ENCODE measurements around the gene FAM163B. TPM values are rescaled to one million over a fixed set of nuclear protein-coding genes. Genes with fewer than 3 reads are reported as not detected.
A peak's percentile ranks its signal among the peaks of the same experiment; 100 is the strongest.

Gene FAM163B
- total and polyA plus RNA-seq, 2 donors from 2014 or later, result 0.54 TPM; not detected in 1

- FAIRE-seq (no peak), DNase-seq (no peak)
- Histone ChIP-seq H3K9ac (ENCODE audit: low read length in 3 of 3) (no peak overlapping the region), H3K36me3 (ENCODE audit: control insufficient read depth in 2 of 3, insufficient read depth in 3 of 3, low read length in 3 of 3) (no peaks in the 10 kb centered on the region), H3K27ac (ENCODE audit: low read depth in 2 of 2, low read length in 2 of 2) (no peak overlapping the region), H3K9me3 (ENCODE audit: control insufficient read depth in 2 of 3, insufficient read depth in 1 of 3, low read length in 3 of 3) (no peaks in the 10 kb centered on the region), H3K27me3 (ENCODE audit: control insufficient read depth, insufficient read depth, low read length) (no peaks in the 10 kb centered on the region), H3K4me3 (ENCODE audit: low read length in 3 of 3) (no peak overlapping the region), H3K4me1 (ENCODE audit: control insufficient read depth in 2 of 3, insufficient read depth in 2 of 3, low read depth in 1 of 3, low read length in 3 of 3) (peaks cover 5 to 49% (median 29%) of the 10 kb centered on the region in 3 donors)
- no peak for TF ChIP-seq CTCF (IDR thresholded peaks at IDR 0.05; ENCODE audit: borderline replicate concordance, extremely low read depth, insufficient read depth)
- intact Hi-C loops (cut with DNase I), result no loop called here
Observed at GRCh38 chr9:133529457-133529856, 79.7 kb downstream of the FAM163B start.

DNA sequence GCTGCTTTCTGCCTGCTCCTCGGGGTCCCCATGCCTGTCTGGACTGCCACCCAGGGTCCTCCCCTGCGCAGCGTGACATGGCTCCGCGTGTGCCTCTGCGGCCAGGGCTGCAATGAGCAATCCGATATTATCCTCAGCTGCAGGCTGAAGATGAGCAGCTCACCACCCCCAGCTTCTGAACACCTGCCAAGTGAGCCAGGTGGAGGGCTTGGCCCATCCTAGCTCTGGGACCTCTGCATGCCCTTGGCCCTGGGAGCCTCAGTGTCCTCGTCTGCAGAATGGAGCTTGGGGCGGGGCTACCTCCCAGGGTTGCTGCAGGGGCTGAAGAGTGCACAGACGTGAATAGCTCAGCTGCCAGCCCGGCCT is 80.3 kb downstream of the FAM163B start:
- Histone ChIP-seq H3K36me3 (ENCODE audit: control insufficient read depth in 2 of 3, insufficient read depth in 3 of 3, low read length in 3 of 3) (no peaks in the 10 kb centered on the region), H3K27ac (ENCODE audit: low read depth in 2 of 2, low read length in 2 of 2) (no peak overlapping the region), H3K4me3 (ENCODE audit: low read length in 3 of 3) (no peak overlapping the region), H3K4me1 (ENCODE audit: control insufficient read depth in 2 of 3, insufficient read depth in 2 of 3, low read depth in 1 of 3, low read length in 3 of 3) (peaks cover 5 to 45% (median 25%) of the 10 kb centered on the region in 3 donors), H3K9ac (ENCODE audit: low read length in 3 of 3) (no peak overlapping the region), H3K9me3 (ENCODE audit: control insufficient read depth in 2 of 3, insufficient read depth in 1 of 3, low read length in 3 of 3) (no peaks in the 10 kb centered on the region), H3K27me3 (ENCODE audit: control insufficient read depth, insufficient read depth, low read length) (no peaks in the 10 kb centered on the region)
- no peak for TF ChIP-seq CTCF (IDR thresholded peaks at IDR 0.05; ENCODE audit: borderline replicate concordance, extremely low read depth, insufficient read depth)
- no peak for FAIRE-seq
- no peak for DNase-seq
- intact Hi-C loops (cut with DNase I), result no loop called here

DNA sequence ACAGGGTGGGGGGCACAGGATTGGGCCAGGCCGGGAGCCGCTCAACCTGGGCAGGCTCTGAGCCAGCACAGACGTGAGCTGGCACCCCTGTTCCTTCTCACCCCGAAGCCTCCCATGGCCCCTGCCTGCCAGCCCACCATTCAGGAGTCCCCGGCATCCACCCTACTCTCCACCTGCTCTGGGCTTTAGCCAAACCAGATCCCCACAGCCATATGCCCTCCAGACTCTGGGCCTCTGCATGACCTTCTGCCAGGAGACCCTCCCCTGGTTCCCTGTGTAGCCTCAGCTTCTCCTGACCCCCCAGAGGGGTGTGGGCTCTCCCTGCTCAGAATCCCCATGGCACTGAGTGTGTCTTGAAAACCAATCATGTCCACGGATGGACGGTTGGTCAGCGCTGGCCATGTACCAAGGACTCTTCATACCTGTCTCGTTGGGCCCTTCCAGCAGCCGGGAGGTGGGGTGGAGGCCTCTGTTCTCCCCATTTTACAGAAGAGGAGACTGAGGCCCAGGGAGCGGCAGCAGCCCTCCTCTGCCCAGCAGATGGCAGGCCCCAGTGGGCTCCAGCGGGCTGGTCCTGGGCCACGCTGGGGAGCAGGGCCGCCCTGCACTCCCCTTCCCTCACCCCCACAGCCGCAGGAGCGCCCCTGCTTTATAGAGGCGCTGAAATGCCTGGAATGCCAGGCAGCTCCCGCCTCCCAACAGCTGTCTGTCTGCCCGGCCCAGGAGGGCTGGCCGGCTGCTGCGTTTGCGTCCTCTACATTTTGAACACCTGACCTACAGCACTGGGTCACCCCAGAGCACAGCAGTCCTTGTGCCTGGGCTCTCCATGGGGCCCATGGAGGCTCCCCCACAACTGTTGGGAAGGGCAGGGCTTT is 81.0 kb downstream of the FAM163B start:
- intact Hi-C loops (cut with DNase I), result no loop called here
- peak overlapping the region in 1 of 2 donors; percentile 51 for H3K27ac ChIP-seq (ENCODE audit: low read depth in 2 of 2, low read length in 2 of 2)

More for the DNA sequence above, 81.0 kb downstream of the FAM163B start:
- DNase-seq, result peak in 2 of 5 donors; percentile 38 to 50
- Histone ChIP-seq H3K27me3 (ENCODE audit: control insufficient read depth, insufficient read depth, low read length) (no peaks in the 10 kb centered on the region), H3K4me3 (ENCODE audit: low read length in 3 of 3) (no peak overlapping the region), H3K9me3 (ENCODE audit: control insufficient read depth in 2 of 3, insufficient read depth in 1 of 3, low read length in 3 of 3) (no peaks in the 10 kb centered on the region), H3K9ac (ENCODE audit: low read length in 3 of 3) (no peak overlapping the region), H3K36me3 (ENCODE audit: control insufficient read depth in 2 of 3, insufficient read depth in 3 of 3, low read length in 3 of 3) (no peaks in the 10 kb centered on the region), H3K4me1 (ENCODE audit: control insufficient read depth in 2 of 3, insufficient read depth in 2 of 3, low read depth in 1 of 3, low read length in 3 of 3) (peaks cover 5 to 42% (median 23%) of the 10 kb centered on the region in 3 donors)
- no peak for FAIRE-seq
- TF ChIP-seq CTCF (IDR thresholded peaks at IDR 0.05; ENCODE audit: borderline replicate concordance, extremely low read depth, insufficient read depth), result no peak

Data from kidney (tissue), 14 donors.